Liver (tissue), 9 donors: Measurements from ENCODE around the gene PDS5A. TPM values are rescaled to one million over a fixed set of nuclear protein-coding genes. Genes with fewer than 3 reads are reported as not detected.
"Not testable (repeated sequence)": the region's sequence is repeated elsewhere in the genome, so short reads cannot be mapped to it uniquely, and the experiment has no call there.

Source experiments
- DNase-seq: peaks from one replicate; pipeline ENCODE4 v3.0.0-alpha.2; 2017; ENCODE audit warnings: low spot score
- H3K27ac ChIP-seq, 2 donors: one replicate each; pipeline ENCODE4 v1.7.0; 2013; ENCODE audit warnings: inconsistent platforms in 2 of 2, low read length in 2 of 2, control low read depth in 1 of 2, low read depth in 1 of 2, mild to moderate bottlenecking in 1 of 2
- H3K27me3 ChIP-seq, 4 donors: one replicate each; pipeline versions ENCODE4 v1.6.1 to v1.7.0; 2013; ENCODE audit warnings: low read length in 3 of 4, inconsistent platforms in 1 of 4, mild to moderate bottlenecking in 1 of 4, moderate library complexity in 1 of 4; ENCODE audit not compliant: control insufficient read depth in 4 of 4, insufficient read depth in 4 of 4
- H3K36me3 ChIP-seq, 4 donors: one replicate each; pipeline versions ENCODE4 v1.6.1 to v1.7.0; 2013; ENCODE audit warnings: low read length in 3 of 4, mild to moderate bottlenecking in 3 of 4, low read depth in 1 of 4, moderate library complexity in 1 of 4; ENCODE audit not compliant: control insufficient read depth in 4 of 4, insufficient read depth in 3 of 4
- H3K4me1 ChIP-seq, 4 donors: one replicate each; pipeline versions ENCODE4 v1.6.1 to v1.7.0; 2013; ENCODE audit warnings: low read length in 3 of 4, mild to moderate bottlenecking in 3 of 4, moderate library complexity in 1 of 4; ENCODE audit not compliant: control insufficient read depth in 4 of 4, insufficient read depth in 4 of 4
- H3K4me3 ChIP-seq, 3 donors: one replicate each; pipeline versions ENCODE4 v1.6.1 to v1.7.0; 2013; ENCODE audit warnings: low read length in 3 of 3, control low read depth in 1 of 3, low read depth in 1 of 3, mild to moderate bottlenecking in 1 of 3
- H3K9ac ChIP-seq, 2 donors: one replicate each; pipeline ENCODE4 v1.7.0; 2013; ENCODE audit warnings: low read length in 2 of 2, mild to moderate bottlenecking in 2 of 2, moderate library complexity in 2 of 2, control low read depth in 1 of 2, low read depth in 1 of 2
- H3K9me3 ChIP-seq, 4 donors: one replicate each; pipeline versions ENCODE4 v1.6.1 to v1.7.0; 2013; ENCODE audit warnings: low read length in 3 of 4; ENCODE audit not compliant: control insufficient read depth in 4 of 4
- ATF3 ChIP-seq: IDR thresholded peaks from 2 replicates; pipeline ENCODE4 v1.6.1; 2016; ENCODE audit warnings: antibody characterized with exemption
- CTCF ChIP-seq: fragments of 150-350 bp; IDR thresholded peaks from 2 replicates; pipeline ENCODE4 v1.5.1; 2017; ENCODE audit warnings: improper control_type of control experiment, low read depth, low read length; ENCODE audit not compliant: missing input control
- EGR1 ChIP-seq, 2 donors: IDR thresholded peaks; 2 replicates each; pipeline ENCODE4 v1.6.1; 2016 to 2018; ENCODE audit warnings: antibody characterized with exemption in 2 of 2, low read depth in 2 of 2
- FOXA1 ChIP-seq: IDR thresholded peaks from 2 replicates; pipeline ENCODE4 v1.6.1; 2016; ENCODE audit warnings: antibody characterized with exemption
- GABPA ChIP-seq, 2 donors: IDR thresholded peaks in 1 of 2; conservative IDR thresholded peaks in 1 of 2; 2 replicates each; pipeline ENCODE4 v1.6.1; 2016; ENCODE audit warnings: antibody characterized with exemption in 2 of 2, mild to moderate bottlenecking in 1 of 2, moderate library complexity in 1 of 2
- HNF4A ChIP-seq, 2 donors: conservative IDR thresholded peaks; 2 replicates each; pipeline ENCODE4 v1.6.1; 2016; ENCODE audit warnings: antibody characterized with exemption in 2 of 2, mild to moderate bottlenecking in 2 of 2
- HNF4G ChIP-seq: IDR thresholded peaks from 2 replicates; pipeline ENCODE4 v1.6.1; 2016; ENCODE audit warnings: antibody characterized with exemption
- JUND ChIP-seq, 2 donors: IDR thresholded peaks; 2 replicates each; pipeline ENCODE4 v1.6.1; 2016; ENCODE audit warnings: antibody characterized with exemption in 2 of 2
- MAX ChIP-seq: IDR thresholded peaks from 2 replicates; pipeline ENCODE4 v1.6.1; 2016; ENCODE audit warnings: antibody characterized with exemption
- NR2F2 ChIP-seq: IDR thresholded peaks from 2 replicates; pipeline ENCODE4 v1.6.1; 2016; ENCODE audit warnings: antibody characterized with exemption
- RAD21 ChIP-seq, 2 donors: IDR thresholded peaks; 2 replicates each; pipeline ENCODE4 v1.6.1; 2016; ENCODE audit warnings: antibody characterized with exemption in 2 of 2, mild to moderate bottlenecking in 2 of 2
- REST ChIP-seq: IDR thresholded peaks from 2 replicates; pipeline ENCODE4 v1.6.1; 2016; ENCODE audit warnings: antibody characterized with exemption, mild to moderate bottlenecking
- RXRA ChIP-seq, 2 donors: IDR thresholded peaks; 2 replicates each; pipeline ENCODE4 v1.6.1; 2017 to 2018; ENCODE audit warnings: antibody characterized with exemption in 2 of 2, mild to moderate bottlenecking in 1 of 2
- SP1 ChIP-seq: IDR thresholded peaks from 2 replicates; pipeline ENCODE4 v1.6.1; 2018; ENCODE audit warnings: antibody characterized with exemption, mild to moderate bottlenecking
- TAF1 ChIP-seq: conservative IDR thresholded peaks from 2 replicates; pipeline ENCODE4 v1.6.1; 2016; ENCODE audit warnings: antibody characterized with exemption, mild to moderate bottlenecking
- ZBTB33 ChIP-seq: IDR thresholded peaks from 2 replicates; pipeline ENCODE4 v1.6.1; 2016; ENCODE audit warnings: antibody characterized with exemption
- WGBS: extraction: QIAGEN DNeasy Blood & Tissue Kit; methylation state at CpG from one replicate; pipeline ENCODE4 v1.1.7; 2013; 5-methylcytosine and 5-hydroxymethylcytosine counted together
- polyA plus RNA-seq, 2 donors: library from polyadenylated mRNA; stranded (reverse) in 1 of 2; unstranded in 1 of 2; fragments of 200-250 nt in 1 of 2; fragments of >200 nt in 1 of 2; fragmentation: Nextera tagmentation in 1 of 2; extraction: Ambion mirVana in 1 of 2; gene quantifications; one replicate each; pipeline versions ENCODE4 v1.2.1 to v1.2.3, GENCODE V29; 2013 to 2015
- total RNA-seq, 2 donors: library from RNA; depleted of rRNA; stranded (reverse); fragments of >200 nt; gene quantifications; one replicate each; pipeline ENCODE4 v1.2.3, GENCODE V29; 2014
- donor health status: healthy.
- donor health status: healthy.
- donor health status: healthy.
- donor health status: healthy.
- donor health status: healthy.

PDS5A gene
- total and polyA plus RNA-seq, 4 donors: 10.6 to 59.6 (median 25.9) TPM

GRCh38 chr4:39840027-39840426 lies 137.7 kb downstream of the PDS5A start:
- H3K9ac ChIP-seq: no peak overlapping the region
- 55% methylated on average over 9 of the region's 9 CpGs for WGBS
- H3K36me3 ChIP-seq: peaks cover 11 to 60% (median 24%) of the 10 kb centered on the region in 4 donors
- H3K27me3 ChIP-seq: no peaks in the 10 kb centered on the region
- no peak for DNase-seq
- H3K4me1 ChIP-seq: peaks cover 0 to 7% (median 0%) of the 10 kb centered on the region in 4 donors
- no peak overlapping the region for H3K27ac ChIP-seq
- TF ChIP-seq MAX (no peak), FOXA1 (no peak), JUND (IDR thresholded peaks at IDR 0.05) (no peak), HNF4A (conservative IDR thresholded peaks at IDR 0.05) (peak in 1 of 2 donors; percentile 15), TAF1 (no peak), RXRA (IDR thresholded peaks at IDR 0.05) (no peak), GABPA (IDR thresholded peaks at IDR 0.05 in 1 of 2, conservative IDR thresholded peaks at IDR 0.05 in 1 of 2) (no peak)
- no peaks in the 10 kb centered on the region for H3K9me3 ChIP-seq
- H3K4me3 ChIP-seq: no peak overlapping the region

- not testable (repeated sequence) for H3K9ac ChIP-seq, H3K4me1 ChIP-seq, H3K27me3 ChIP-seq, H3K9me3 ChIP-seq, H3K27ac ChIP-seq, H3K4me3 ChIP-seq, DNase-seq
- WGBS: 98% methylated on average over 11 of the region's 11 CpGs
- H3K36me3 ChIP-seq: peaks cover 13 to 58% (median 21%) of the 10 kb centered on the region in 4 donors
These were observed 139.3 kb downstream of the PDS5A start for GRCh38 chr4:39838431-39838830.

- H3K27me3 ChIP-seq: no peaks in the 10 kb centered on the region
- no peak overlapping the region for H3K9ac ChIP-seq
- TF ChIP-seq JUND (IDR thresholded peaks at IDR 0.05) (no peak), SP1 (no peak), TAF1 (no peak), RXRA (IDR thresholded peaks at IDR 0.05) (no peak)
- peaks cover 6 to 47% (median 21%) of the 10 kb centered on the region in 4 donors for H3K36me3 ChIP-seq
- DNase-seq: no peak
- H3K9me3 ChIP-seq: no peaks in the 10 kb centered on the region
- H3K4me3 ChIP-seq: no peak overlapping the region
- 99% methylated on average over 1 of the region's 1 CpG for WGBS
- H3K27ac ChIP-seq: no peak overlapping the region
- H3K4me1 ChIP-seq: no peaks in the 10 kb centered on the region
These were observed 143.4 kb downstream of the PDS5A start for GRCh38 chr4:39834269-39834668.

- H3K9me3 ChIP-seq: no peaks in the 10 kb centered on the region
- 91% methylated on average over 7 of the region's 7 CpGs for WGBS
- H3K4me3 ChIP-seq: no peak overlapping the region
- DNase-seq: no peak
- H3K36me3 ChIP-seq: peaks cover 2 to 25% (median 16%) of the 10 kb centered on the region in 4 donors
- H3K4me1 ChIP-seq: peaks cover 0 to 6% (median 3%) of the 10 kb centered on the region in 4 donors
- H3K27me3 ChIP-seq: no peaks in the 10 kb centered on the region
- H3K27ac ChIP-seq: no peak overlapping the region
- no peak overlapping the region for H3K9ac ChIP-seq
- TF ChIP-seq NR2F2 (no peak), SP1 (no peak), REST (no peak), ZBTB33 (no peak), JUND (IDR thresholded peaks at IDR 0.05) (no peak), CTCF (no peak), HNF4A (conservative IDR thresholded peaks at IDR 0.05) (no peak), TAF1 (no peak), ATF3 (no peak), EGR1 (IDR thresholded peaks at IDR 0.05; ENCODE audit: low read depth in 2 of 2) (no peak), RAD21 (IDR thresholded peaks at IDR 0.05) (no peak), HNF4G (no peak)
These were observed 151.9 kb downstream of the PDS5A start for GRCh38 chr4:39825741-39826231.
